Adipocyte (in vitro differentiated cells): Measurements from ENCODE around the gene SMG6.
A peak's percentile ranks its signal among the peaks of the same experiment; 100 is the strongest.

Source experiments
- DNase-seq: peaks from one replicate; pipeline ENCODE4 v3.0.0-alpha.2; 2015; ENCODE audit warnings: low read depth
- H3K27me3 ChIP-seq: replicated peaks from 2 replicates; pipeline ENCODE4 v1.7.0; 2013; ENCODE audit warnings: mild to moderate bottlenecking, low read length, moderate library complexity; ENCODE audit not compliant: control insufficient read depth, insufficient read depth
- H3K36me3 ChIP-seq: 2 replicates; pipeline ENCODE4 v1.7.0; 2013; ENCODE audit warnings: low read length, mild to moderate bottlenecking, moderate library complexity; ENCODE audit not compliant: control insufficient read depth, insufficient read depth, severe bottlenecking
- H3K4me1 ChIP-seq: 2 replicates; pipeline ENCODE4 v1.7.0; 2013; ENCODE audit warnings: mild to moderate bottlenecking, low read length, moderate library complexity; ENCODE audit not compliant: control insufficient read depth, insufficient read depth
- H3K4me3 ChIP-seq: 2 replicates; pipeline ENCODE4 v1.7.0; 2013; ENCODE audit warnings: mild to moderate bottlenecking, low read length, moderate library complexity
- H3K9ac ChIP-seq: 2 replicates; pipeline ENCODE4 v1.7.0; 2013; ENCODE audit warnings: mild to moderate bottlenecking, low read length, moderate library complexity
- H3K9me3 ChIP-seq: 2 replicates; pipeline ENCODE4 v1.7.0; 2013; ENCODE audit warnings: mild to moderate bottlenecking, low read length, moderate library complexity; ENCODE audit not compliant: control insufficient read depth

The SMG6 gene

DNA sequence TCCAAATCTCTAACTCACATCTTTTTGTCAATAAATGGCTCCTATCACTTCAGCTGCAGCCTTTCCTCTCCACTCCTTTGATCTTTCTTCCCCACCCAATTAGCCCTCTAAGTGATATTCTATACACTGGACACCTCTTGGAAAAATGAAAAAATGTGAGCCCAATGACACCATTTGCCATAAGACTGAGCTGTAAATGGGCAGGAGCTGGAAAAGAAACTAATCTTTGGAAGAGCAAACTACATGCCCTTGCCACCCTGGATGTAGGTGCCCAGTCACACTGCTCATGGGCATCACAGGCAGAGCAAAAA, 80.0 kb downstream of the SMG6 start:
- Histone ChIP-seq H3K4me1 (peaks cover 18% of the 10 kb centered on the region), H3K4me3 (peak overlapping the region; percentile 10), H3K27me3 (no peaks in the 10 kb centered on the region), H3K9me3 (no peaks in the 10 kb centered on the region), H3K36me3 (peaks cover 4% of the 10 kb centered on the region), H3K9ac (peak overlapping the region; percentile 53)
- no peak for DNase-seq

DNA sequence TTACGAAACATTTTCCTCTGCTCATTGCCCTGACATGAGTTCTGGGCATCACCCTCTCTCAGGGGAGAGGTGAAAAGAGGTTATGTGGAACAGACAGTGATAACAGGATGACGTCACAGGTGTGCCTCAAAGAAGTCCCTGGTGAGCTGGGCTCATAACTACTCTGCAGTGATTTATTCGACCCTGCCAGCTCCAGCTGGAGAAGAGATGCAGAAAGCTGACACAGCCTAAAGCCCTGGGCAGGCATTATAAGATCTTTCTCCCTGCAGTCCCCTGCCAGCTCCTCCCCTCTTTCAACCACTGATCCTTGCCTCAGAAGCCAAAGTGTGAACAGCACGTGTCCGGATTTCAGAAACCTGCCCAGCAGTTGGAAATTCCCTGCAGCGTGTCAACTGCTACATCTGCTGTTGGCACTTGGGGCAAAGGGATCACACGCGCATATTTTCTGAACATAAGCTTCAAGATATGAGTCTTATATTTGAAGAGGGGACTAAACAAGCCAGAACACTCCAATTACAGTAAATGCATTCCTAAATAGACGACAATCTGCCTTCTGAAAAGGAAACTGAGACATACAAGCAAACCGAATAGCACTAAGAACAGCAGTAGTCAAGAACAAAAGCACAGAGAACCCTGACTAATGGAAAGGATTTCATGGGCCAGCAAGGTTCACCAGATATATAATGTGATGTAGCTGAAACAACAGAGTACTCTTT, 80.5 kb downstream of the SMG6 start:
- Histone ChIP-seq H3K9ac (peak overlapping the region; percentile 53), H3K27me3 (no peaks in the 10 kb centered on the region)
- peak; percentile 55 for DNase-seq

DNA sequence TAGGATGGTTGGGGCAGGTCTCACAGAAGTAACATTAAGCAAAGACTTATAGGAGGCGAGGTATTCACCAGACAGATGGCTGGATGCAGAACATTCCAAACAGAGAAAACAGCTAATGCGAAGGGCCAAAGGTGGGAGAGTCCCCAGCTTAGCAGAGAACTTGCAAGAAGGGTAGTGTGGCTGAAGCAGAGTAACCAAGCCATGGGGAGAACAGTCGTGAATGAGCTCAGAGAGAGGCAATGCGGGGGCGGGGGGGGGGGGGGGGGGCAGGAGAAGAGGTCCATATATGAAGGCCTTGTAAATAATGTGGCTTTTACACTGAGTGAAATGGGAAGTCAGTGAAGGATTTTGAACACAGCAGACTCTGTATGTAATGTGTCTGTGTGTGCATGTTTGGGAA, 81.3 kb downstream of the SMG6 start:
- H3K4me1 ChIP-seq, result peaks cover 18% of the 10 kb centered on the region
- peak overlapping the region; percentile 53 for H3K9ac ChIP-seq
- no peaks in the 10 kb centered on the region for H3K9me3 ChIP-seq
- no peak overlapping the region for H3K4me3 ChIP-seq
- no peak for DNase-seq
- no peaks in the 10 kb centered on the region for H3K27me3 ChIP-seq
- peaks cover 4% of the 10 kb centered on the region for H3K36me3 ChIP-seq

More for the DNA sequence above, 80.5 kb downstream of the SMG6 start:
- H3K4me3 ChIP-seq, result peak overlapping the region; percentile 10
- H3K4me1 ChIP-seq, result peaks cover 18% of the 10 kb centered on the region
- peaks cover 4% of the 10 kb centered on the region for H3K36me3 ChIP-seq
- H3K9me3 ChIP-seq, result no peaks in the 10 kb centered on the region

DNA sequence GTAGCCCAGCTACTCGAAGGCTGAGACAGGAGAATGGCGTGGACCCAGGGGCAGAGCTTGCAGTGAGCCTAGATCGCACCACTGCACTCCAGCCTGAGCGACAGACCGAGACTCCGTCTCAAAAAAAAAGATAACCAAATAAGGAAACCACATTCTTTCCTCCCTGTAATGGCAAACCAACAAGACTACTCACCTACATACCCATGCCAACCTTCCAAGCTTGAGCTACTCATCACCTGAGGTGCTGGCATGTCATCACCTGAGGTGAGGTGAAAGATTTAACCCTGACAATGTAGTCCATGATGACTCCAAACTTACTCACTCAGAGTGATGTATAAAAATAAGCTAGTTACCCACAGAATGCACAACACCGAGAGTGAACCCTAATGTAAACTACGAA, 85.2 kb downstream of the SMG6 start:
- no peak for DNase-seq
- H3K9ac ChIP-seq, result no peak overlapping the region
- no peaks in the 10 kb centered on the region for H3K9me3 ChIP-seq
- no peaks in the 10 kb centered on the region for H3K27me3 ChIP-seq
- H3K4me3 ChIP-seq, result no peak overlapping the region
- peaks cover 4% of the 10 kb centered on the region for H3K36me3 ChIP-seq
- peaks cover 48% of the 10 kb centered on the region for H3K4me1 ChIP-seq

- peak; percentile 90 for DNase-seq
- peaks cover 52% of the 10 kb centered on the region for H3K4me1 ChIP-seq
- no peaks in the 10 kb centered on the region for H3K9me3 ChIP-seq
- H3K27me3 ChIP-seq, result no peaks in the 10 kb centered on the region
- peaks cover 4% of the 10 kb centered on the region for H3K36me3 ChIP-seq
- H3K4me3 ChIP-seq, result peak overlapping the region; percentile 69
- peak overlapping the region; percentile 85 for H3K9ac ChIP-seq
These were observed 87.8 kb downstream of the SMG6 start for GRCh38 chr17:2215616-2216364.

- Histone ChIP-seq H3K9me3 (no peaks in the 10 kb centered on the region), H3K4me3 (peak overlapping the region; percentile 69), H3K36me3 (peaks cover 4% of the 10 kb centered on the region), H3K4me1 (peaks cover 52% of the 10 kb centered on the region), H3K9ac (peak overlapping the region; percentile 85), H3K27me3 (no peaks in the 10 kb centered on the region)
- peak; percentile 69 for DNase-seq
These were observed 88.5 kb downstream of the SMG6 start for GRCh38 chr17:2214929-2215615.

GRCh38 chr17:2214047-2214928, 89.3 kb downstream of the SMG6 start:
- Histone ChIP-seq H3K4me3 (peak overlapping the region; percentile 69), H3K4me1 (peaks cover 52% of the 10 kb centered on the region), H3K36me3 (peaks cover 4% of the 10 kb centered on the region), H3K9ac (peak overlapping the region; percentile 85), H3K9me3 (no peaks in the 10 kb centered on the region), H3K27me3 (no peaks in the 10 kb centered on the region)
- peak; percentile 88 for DNase-seq

DNA sequence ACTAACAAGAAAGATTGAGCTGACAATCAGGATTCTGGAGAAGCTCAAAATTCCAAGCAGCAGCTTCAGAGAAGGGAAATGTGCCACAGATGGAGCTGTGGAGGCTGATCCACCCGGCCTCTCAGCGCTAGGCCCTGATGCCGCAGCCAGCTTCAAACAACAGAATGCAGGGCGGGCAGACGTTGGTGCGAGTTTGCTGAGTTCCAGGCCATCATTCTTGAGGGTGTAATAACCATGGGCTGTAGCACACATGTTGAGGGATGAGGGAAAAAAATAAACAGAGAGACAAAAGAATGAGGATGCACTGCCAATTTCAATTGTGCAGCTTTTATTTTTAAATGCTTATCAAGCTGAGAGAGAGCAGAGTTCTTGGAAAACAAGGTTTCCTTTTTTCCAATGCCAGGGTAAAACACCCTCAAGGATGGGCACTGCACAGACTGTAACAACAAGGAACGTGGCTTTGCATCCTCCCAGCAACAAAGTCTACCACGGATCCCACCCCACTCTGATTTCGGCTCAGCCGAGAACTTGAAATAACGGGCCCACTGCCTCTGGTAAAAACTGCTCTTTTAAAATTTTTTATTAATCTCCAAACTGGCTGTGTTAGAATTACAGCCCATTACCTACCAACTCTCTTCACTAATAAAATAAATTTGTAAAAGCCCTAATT, 90.2 kb downstream of the SMG6 start:
- no peaks in the 10 kb centered on the region for H3K36me3 ChIP-seq
- peak overlapping the region; percentile 85 for H3K9ac ChIP-seq
- H3K4me3 ChIP-seq, result peak overlapping the region; percentile 69
- H3K9me3 ChIP-seq, result no peaks in the 10 kb centered on the region
- H3K4me1 ChIP-seq, result peaks cover 52% of the 10 kb centered on the region
- peak; percentile 57 for DNase-seq
- no peaks in the 10 kb centered on the region for H3K27me3 ChIP-seq

- H3K9me3 ChIP-seq, result no peaks in the 10 kb centered on the region
- peak; percentile 80 for DNase-seq
- H3K27me3 ChIP-seq, result no peaks in the 10 kb centered on the region
- peak overlapping the region; percentile 69 for H3K4me3 ChIP-seq
- H3K36me3 ChIP-seq, result no peaks in the 10 kb centered on the region
- peak overlapping the region; percentile 85 for H3K9ac ChIP-seq
- peaks cover 52% of the 10 kb centered on the region for H3K4me1 ChIP-seq
These were observed 91.1 kb downstream of the SMG6 start for GRCh38 chr17:2212400-2212981.

DNA sequence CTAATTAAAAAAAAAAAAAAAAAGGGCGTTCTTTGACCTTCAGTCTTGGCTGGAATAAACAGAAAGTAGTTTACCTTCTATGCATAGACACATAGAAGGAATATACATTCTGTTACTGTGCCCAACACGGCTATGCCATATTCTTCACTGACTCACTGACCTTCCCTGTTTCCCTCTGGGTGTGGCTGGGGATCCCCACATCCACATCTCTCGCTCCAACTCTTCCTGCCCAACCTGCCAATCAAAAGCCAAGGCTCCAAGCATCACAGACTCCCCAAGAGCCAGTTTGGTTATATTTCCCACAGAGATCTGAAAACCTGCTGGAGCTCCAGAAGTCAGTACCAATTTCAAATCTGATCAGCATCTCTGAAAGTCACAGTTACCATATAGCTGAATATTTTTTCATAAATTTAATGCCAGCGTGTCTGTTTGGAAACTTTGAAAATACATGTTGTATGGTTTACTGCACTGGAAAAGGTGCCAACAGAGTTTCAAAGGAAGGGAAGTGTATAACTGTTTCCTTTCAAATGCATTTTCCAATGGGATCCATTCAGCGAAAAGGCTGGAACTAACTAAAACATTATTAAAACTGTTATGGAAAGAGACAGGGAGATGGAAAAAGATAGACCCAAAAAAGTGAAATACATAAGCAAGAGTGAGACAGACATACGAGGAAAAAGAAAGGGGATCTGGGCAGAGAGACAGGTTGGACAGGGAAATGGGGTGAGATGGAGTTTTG, 91.8 kb downstream of the SMG6 start:
- no peaks in the 10 kb centered on the region for H3K27me3 ChIP-seq
- H3K4me1 ChIP-seq, result peaks cover 51% of the 10 kb centered on the region
- H3K9ac ChIP-seq, result peak overlapping the region; percentile 85
- no peaks in the 10 kb centered on the region for H3K36me3 ChIP-seq
- no peaks in the 10 kb centered on the region for H3K9me3 ChIP-seq
- H3K4me3 ChIP-seq, result peak overlapping the region; percentile 69
- no peak for DNase-seq
